HG03103 (cell line): ENCODE measurements around the gene SLC6A6.

Experiments
- ATAC-seq: cut with Tn5 transposase; IDR thresholded peaks from one replicate; pipeline ENCODE4 v1.9.1; 2021; ENCODE audit warnings: low read depth; ENCODE audit not compliant: unreplicated experiment

SLC6A6 gene

DNA sequence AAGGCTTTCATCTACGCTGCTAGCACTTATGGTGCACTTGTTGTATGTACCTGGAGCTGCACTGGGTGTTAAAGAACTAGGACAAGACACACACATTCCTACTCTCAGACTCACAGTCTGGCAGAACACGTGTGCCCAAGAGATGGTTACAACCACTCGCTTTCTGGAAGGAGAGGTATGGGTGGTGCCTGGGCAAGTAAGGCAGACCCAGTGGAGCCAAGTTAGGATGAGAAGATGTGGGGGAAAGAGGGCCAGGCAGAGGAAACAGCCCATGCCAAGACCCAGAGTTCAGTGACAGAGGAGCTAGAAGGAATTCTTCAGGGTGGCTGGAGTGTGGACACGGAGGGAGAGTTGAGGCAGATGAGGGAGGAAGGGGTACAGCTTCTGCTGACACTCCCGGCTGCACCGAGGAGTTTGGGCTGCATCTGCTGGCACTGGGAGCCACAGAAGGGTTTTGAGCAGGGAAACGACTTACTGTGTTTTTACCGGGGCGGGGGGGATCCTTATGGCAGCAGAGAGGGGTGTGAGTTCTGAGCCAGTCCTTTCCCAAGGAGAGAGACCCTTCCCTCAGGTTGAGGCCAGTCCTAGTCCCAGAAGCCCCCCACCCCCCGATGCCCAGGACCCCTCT, 78.7 kb downstream of the SLC6A6 start:
- no peak for ATAC-seq

DNA sequence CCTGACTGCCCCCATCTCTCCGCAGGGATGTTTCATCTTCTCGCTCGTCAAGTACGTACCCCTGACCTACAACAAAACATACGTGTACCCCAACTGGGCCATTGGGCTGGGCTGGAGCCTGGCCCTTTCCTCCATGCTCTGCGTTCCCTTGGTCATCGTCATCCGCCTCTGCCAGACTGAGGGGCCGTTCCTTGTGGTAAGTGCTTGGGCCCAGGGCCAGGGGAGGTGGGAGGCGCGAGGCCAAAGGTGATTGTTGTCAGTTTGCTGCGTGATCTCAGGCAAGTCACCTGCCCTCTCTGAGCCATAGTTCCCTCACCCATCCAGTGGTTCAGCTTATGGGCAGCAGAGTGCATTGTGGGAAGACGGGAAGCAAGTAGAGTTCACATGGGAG, 79.2 kb downstream of the SLC6A6 start:
- no peak for ATAC-seq

DNA sequence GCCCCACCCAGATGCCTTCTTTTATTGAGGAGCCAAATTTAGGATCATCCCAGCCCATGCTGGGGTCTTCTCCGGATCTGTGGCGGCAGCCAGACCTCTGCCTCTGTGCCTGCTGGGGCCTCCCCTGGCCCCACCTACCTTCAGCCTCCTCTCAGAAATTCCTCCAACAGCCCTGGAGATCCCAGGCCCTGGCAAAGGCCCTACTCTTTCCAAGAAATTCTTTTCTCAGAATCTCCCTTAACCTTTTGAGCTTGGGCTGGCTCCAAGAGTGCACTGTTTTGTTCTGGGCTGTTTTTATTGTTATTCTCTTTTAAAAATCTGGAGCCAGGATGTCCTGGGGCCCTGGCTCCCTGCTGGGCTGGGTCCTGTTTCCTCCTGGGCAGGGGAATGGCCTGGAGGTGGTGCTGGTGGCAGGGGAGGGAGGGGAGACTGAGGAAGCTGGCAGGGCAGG, 79.9 kb downstream of the SLC6A6 start:
- ATAC-seq = no peak

DNA sequence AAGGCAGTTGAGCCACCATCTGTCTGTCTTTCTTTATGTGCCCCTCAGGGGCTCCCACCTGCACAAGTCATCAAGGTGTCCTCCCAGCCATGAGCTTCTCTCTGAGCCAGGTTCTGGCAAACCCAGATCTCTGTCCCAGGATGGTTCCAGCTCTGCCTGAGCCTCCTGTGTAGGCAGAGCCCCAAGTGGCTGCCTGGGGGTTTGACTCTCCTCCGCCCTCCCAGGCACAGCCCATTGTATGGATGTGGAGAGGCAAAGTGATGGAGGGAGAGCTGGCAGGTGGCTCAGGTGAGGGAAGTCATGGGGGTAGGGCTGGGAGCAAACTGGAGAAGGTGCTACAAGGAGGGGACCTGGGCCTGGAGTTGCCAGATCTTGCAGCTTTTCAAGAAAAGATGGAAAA, 80.9 kb downstream of the SLC6A6 start:
- no peak for ATAC-seq

DNA sequence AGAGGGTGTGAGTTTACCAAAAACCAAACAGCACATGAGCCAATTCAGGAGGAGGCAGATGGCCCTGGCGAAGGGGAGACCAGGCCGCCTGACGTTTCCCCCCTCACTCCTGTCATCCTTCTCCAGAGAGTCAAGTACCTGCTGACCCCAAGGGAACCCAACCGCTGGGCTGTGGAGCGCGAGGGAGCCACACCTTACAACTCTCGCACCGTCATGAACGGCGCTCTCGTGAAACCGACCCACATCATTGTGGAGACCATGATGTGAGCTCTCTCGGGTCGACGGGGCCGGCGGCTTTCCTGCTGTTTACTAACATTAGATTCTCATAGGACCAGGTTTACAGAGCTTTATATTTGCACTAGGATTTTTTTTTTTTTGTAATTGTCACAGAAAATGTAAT, 82.3 kb downstream of the SLC6A6 start:
- no peak for ATAC-seq

DNA sequence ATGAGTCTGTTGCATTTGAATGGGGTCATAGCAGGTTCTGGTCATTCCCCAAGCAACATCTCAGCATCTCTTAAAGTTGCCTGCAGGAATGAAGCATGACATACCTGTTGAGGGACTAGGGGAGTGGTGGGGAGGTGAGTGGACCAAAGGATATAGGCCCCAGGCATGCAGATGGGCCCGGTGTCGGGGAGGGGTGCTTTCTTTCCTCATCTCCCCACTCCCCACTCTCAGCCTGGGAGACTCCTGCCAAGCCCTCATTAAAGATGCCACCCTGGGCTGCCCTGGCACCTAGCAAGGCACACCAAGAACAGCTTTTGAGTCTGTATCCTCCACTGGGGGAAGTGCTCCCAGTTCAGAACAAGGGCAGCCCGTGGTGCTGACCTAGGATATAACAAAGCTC, 83.6 kb downstream of the SLC6A6 start:
- no peak for ATAC-seq

DNA sequence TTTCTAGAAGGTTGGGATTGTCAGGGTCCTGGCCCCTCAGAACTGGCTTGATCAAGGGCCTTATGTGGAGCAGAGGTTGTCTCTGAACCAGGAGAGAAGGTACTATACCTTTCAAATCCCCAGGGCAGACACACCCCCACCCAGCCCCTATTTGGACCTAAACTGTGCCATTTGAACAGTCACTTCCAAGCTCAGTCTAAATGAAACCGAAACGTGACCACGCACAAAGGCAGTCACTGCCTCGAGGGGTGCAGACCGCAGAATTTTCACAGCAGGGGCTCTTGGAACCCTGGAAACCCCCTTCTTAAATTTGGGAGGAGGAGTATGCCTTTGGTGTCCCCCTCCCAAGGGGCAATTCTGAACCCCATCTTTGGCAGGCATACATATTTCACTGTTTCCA, 84.1 kb downstream of the SLC6A6 start:
- no peak for ATAC-seq

DNA sequence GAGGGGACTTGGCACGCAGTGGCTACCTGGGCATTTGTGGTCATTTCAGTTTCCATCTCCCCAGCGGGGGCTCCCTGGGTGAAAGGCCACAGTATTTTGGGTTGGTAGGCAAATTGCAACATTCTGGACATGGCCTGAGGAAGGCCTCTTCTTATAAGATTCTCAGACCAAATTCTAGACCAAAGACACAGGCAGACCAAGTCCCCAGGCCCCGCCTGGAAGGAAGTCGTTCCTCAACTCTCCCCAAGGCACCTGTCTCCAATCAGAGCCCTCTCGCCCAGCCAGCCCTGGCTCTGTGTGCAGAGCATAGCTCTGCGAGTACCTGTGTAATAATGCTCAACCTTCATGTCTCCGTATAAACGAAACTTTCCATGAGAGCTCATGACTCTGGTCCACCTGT, 84.7 kb downstream of the SLC6A6 start:
- ATAC-seq = no peak

DNA sequence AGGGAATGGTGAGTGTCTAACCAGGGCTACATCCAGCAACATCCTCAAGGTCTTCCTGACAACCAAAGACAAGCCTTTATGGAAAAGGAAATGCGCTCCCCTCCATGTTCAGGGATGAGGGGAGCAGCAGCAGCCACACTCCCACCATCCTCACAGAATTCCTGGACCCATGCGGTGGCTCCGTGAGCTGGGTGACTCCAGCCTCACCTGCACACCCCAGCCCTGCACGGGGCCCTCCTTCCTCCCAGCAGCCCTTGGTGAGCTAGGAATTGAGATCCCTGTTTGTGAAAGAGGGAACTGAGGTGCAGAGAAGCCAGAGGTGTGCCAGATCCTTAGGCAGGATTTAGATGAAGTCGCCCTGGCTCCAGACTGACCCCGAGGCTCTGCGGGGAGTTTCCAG, 85.4 kb downstream of the SLC6A6 start:
- no peak for ATAC-seq

DNA sequence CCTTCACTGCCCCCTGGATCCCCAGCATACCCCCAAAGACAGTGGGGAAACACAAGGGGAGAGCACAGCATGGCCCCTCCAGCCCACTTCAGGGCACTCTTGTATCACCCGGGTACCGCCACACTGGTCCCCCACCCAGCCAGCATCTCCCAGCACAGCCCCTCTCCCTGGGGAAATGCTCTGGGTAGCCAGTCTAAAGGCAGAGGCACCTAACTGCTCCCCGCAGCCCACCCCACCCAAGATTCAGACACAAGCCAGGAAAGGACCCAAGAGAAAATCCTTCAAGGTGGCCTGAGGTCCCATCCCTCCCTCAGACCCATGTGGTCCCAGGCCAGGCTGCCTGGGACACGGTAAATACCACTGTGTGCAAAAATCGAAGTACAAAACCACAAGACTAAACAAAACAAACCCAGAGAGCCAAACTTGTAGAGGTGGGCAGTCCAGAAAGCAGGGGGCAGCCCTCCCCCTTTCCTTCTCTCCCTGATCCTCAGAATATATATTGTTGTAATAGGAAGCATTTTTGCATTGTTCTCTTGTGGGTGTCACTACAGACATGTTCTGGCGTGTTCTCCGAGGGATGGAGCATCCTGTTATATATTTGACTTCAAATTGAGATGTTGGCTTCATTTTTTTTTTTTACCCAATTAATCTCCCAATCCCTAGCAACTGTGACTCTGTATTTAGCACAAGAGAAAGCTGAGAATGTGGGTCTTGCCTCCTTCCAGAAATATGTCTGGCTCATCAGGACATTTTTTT, 86.1 kb downstream of the SLC6A6 start:
- no peak for ATAC-seq

DNA sequence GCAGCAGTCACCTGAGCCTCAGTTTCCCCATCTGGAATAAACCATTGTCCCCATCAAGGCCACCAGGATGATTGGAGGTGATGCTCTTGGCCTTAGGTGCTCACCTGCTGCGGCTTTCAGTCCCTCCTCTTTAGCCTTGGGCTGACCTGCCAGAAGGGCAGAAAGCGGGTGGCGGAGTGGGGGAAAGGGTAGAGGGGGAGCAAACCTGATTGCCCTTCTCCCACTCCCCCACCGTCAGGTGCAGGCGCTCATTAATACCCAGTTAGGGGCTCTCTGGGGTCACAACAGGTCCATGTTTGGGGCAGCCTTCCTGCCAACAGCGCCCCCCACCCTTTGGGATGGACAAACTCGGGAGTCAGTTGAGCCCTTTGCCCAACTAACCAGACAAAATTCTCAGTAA, 87.2 kb downstream of the SLC6A6 start:
- no peak for ATAC-seq

DNA sequence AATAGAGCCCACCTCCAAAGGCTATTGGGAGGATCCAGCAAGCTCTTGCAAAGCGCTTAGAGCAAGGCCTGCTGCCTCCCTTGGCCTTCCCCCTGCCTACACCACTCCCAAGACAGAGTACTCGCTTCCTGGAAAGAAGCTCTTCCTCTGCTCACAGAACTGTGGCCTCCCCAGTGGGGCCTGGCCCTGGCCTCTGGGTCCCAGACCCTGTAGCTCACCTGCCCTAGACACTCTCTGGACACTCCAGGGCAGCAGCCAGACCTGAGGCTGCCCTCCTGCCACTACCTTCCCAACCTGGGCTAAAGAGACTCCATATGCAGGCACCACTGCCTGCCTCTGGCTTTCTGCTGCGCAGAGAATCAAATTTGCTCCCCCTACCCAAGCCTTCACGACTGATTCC, 87.8 kb downstream of the SLC6A6 start:
- ATAC-seq = no peak

DNA sequence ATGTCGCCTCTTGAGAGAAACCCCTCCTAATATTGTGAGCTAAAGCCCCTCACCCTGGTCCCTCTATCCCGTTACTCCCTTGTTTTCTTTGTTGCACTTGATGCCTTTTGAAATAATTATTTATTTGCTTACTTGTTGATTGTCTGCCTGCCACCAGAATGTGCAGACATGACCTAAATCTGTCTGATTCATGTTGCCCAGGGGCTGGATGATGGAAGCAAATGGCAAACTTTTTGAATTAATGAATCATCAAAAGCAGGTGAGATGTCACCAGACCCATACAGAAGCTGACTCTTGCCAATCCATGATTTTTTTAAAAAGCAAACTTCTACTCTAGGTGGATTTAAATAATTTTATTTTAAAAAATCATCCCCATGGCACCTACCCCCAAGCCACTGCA, 88.4 kb downstream of the SLC6A6 start:
- ATAC-seq = no peak

DNA sequence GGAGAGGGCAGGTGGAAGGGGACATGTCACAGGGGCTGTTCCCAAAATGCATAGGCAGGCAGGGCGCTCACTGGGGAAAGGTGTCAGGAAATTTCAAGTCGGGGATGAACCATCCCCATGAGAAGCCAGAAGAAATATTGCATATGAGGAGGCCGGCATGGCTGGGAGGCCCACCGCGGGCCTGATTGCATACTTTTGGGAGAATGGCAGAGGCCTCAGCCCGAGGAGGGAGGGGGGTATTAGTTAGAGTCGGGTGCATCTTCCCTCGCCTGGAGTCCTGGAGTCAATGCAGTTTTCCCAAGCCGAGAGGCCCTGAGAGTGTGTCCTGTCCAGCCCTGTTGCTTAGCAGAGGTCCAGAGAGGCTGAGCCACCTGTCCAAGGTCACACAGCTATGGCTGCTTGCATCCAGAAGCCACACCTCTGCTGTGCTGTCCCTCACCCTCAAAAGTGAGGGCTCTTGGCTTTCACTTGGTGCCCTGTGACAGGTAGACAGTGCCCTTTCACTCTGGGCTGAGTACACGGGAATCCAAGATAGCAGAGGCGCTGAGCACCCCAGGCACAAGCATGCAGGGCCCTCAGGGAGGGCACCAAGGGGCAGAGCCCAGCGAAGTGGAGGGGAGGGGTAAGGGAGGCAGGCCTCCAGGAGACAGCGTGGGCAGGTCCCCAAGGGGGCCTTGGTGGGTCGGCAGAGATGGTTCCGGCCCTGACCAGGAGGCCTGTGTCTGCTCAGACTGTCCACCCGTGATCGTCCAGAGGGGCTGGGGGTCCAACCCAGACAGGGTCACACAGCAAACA, 89.2 kb downstream of the SLC6A6 start:
- no peak for ATAC-seq

DNA sequence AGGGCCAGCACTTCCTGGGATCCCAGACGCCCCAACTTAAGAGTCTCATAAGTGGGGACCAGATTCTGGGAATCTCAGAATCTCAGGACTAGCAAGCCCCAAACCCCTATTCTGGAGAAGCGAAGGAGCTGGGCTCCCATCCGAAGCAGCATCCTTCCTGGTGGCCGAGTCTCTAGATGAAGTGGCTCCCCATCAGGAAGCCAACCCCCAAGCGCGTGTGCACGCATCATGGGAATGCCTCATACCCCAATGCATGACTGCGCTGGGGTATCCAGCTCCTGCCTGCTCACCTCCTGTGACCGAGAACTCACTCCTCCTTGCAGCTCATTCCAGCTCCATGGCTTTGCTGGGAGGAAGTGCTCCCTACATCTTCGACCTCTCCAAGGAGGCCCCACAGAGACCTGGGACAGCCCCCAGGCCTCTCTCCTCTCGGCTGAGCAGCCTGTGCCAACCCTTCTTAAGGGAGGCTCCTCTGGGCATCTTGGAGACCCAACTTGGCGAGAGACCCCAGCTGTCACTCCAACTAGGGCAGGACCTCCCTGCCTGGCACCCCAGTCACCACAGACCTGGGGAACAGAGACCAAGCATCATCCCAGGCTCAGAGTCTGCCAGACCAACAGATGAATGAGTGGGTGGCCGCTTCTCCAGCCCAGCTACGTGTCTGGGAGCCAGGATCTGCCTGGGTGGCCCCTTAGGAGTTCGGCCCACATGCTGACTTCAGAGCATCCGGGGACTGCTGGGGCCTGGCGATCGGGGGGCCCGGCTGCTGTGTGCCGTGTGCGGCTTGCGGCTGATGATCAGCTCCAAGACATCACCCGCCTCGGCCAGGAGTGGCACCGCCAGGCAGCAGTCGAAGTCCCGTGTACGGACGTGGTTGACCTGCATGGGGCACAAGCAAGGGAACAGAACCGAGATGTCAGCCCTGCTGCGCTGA, 90.8 kb downstream of the SLC6A6 start:
- no peak for ATAC-seq

DNA sequence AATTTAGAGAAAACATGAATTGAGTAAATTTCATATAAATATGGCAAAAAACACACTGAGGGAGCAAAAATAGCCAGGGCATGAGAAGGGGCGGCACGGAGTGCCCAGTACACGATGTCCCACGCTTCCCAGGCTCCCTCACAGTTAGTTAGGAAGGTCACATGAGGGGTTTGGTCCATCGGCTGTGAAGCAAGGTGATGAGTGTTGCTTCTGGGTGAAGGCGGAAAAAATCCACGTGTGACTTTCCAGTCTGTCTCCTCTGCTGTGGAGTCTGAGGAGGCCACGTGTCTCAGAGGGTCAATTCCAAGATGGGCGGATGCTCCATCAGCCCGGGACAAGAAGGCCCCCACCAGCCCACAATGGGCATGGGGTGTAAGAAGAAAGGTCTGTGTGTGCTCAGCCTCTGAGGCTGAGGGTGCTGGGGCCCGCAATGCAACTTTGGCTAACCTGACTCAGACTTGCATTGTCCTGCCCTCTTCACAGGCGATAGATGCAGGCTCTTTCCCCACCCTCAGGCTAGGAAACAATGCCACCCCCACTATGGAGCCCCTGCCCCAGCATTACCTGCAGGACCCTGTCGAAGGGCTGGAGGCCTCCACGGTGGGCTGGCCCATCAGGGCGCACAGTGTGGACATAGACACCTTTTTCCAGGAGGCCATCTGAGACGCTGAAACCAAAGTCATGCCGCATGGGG, 92.0 kb downstream of the SLC6A6 start:
- no peak for ATAC-seq

DNA sequence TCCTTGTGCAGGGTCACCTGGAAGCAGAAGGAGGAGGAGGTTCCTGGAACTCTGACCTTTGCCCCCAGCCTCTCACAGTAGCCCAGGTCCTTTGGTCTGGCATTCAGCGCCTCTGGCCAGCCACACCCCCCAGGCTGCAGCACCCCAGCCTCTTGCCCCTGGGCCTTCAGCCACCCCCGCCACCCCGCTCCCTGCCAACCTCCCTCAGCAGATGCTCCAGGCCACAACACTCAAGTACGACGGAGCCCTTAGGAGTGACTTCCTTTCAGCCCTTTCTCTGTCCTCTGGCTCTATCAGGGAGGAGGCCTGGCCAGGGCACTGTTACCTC, 92.5 kb downstream of the SLC6A6 start:
- ATAC-seq = no peak

DNA sequence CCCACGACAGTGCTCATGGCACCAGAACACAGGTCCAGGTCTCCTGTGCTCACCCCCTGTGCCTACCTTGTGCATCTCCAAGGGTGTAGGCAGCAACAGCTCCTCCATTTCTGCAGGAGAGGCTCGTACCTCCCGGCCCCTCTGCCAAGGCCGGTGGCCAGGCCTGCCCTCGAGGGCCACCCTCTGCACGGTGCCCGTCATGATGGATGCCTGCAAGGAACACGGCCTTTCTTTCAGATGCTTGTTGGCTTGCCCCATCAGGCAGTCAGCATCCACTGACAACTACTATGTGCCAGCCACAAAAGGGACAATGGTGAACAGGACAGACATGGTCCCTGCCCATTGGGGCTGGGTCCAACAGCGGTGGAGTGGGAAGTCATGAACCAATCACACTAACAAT, 93.9 kb downstream of the SLC6A6 start:
- ATAC-seq = no peak

DNA sequence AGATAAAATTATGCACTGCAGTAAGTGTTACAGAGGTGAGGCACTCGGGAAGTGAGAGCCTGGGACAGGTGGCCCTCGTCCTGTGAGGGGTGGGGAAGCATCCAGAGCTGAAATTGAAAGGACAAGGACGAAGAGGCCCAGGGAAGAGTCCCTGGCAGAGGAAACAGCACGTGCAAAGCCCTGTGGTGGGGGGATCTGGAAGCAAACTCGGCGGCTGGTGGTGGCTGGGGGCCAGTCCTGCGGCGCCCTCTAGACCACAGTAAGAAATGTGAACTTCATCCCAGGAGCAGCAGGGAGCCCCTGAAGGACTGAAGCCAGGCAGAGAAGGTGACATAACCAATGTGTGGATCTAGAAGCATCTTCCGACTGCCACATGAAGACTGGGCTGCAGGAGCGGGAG, 94.9 kb downstream of the SLC6A6 start:
- no peak for ATAC-seq

DNA sequence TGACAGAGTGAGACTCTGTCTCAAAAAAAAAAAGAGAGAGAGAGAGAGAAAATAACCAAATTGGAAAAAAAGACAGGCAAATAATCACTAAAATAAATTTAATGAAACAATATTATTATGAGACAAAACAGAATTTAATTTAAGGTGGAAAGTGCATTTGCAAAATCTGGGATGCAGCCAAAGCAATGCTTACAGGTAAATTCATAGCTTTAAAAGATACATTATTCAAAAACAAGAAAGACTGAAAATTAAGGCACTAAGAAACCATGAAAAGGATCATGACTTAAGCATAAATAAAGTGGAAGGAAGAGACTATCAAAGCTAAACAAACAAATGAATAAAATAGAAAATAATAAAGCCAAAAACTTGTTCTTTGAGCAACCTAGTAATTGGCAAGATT, 100.1 kb downstream of the SLC6A6 start:
- no peak for ATAC-seq
